Right hindlimb (tissue), 1 donor: ENCODE results near the gene KIF21B.

ENCODE experiments used
- DNase-seq: peaks from one replicate; pipeline ENCODE4 v3.0.0-alpha.2; 2018

The KIF21B gene

DNA sequence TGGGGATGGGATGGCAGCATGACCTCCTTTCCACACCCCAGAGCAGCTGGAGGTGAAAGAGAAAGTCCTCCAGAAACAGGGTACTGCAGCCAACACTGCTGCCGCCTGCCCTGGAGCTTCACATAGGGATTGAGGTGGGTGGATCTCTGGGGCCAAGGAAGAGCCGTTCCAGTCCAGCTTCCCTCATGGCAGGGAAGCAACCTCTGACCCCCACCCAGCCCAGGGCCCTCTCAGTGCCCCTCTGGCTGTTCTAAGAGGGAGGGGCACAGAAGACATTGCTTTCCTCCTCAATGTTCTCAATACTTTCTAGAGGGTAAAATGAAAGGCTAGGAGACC, 5.7 kb downstream of the KIF21B start:
- DNase-seq: no peak

DNA sequence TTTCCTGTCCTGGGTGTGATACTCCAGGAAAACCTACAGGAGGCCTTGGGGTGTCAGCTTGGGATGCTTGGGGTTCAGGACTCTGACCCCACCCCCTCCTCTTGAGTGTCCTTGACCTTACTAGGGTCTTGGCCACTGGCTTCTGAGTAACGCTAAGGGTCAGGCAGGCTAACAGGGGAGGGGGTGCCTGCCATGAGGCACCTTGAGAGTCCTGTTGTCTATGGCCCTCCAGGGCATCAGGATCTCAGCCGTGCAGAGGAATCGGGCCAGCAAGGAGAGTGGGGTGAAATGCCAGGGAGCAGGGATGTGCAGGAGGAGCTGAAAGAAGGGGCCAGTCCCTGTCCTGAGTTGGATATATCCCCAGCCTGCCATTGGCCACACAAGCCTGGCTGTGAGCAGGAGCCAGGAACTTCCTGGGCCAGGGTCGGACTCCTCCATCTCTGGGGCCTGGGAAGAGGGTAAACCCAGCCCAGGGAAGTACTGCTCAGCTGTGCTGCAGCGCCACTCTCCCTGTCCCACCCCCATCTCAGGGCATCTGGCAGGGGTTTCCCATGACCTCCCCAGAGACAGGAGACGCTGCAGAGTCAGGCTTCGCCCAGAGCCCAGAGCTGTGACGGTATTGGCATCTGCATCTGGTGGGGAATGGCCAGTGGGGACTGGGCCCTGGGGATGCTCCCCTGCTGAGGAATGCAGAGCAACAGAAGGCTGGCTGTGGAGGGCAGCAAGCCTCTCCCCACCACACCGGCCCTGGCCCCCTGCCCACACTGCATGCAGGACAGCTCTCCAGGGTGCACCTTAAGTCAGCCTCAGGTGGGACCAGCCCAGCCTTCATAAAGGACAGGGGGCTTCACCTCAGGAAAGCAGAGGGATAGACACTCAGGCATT, 6.3 kb downstream of the KIF21B start:
- no peak for DNase-seq

DNA sequence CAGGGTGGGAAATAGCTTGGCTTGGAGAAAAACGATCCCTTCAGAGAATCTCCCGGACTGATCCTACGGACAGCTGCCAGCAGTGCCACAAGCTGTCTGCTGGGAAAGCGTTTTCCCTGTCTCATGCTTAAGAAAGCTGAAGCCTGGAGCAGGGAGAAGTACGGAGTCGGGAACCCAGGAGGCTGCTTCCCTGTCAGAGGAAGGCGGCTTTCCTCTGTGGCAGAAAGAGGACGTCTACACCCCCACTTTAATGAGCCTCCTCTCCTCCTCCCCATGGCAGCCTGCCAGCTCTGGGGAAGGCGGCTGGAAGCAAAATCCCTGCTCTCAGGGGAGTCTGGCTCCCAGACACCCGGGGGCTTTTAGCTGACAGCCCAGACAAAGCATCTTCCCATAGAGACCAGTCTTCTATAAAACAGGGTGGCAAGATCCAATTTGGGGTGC, 7.3 kb downstream of the KIF21B start:
- peak; percentile 54 for DNase-seq

DNA sequence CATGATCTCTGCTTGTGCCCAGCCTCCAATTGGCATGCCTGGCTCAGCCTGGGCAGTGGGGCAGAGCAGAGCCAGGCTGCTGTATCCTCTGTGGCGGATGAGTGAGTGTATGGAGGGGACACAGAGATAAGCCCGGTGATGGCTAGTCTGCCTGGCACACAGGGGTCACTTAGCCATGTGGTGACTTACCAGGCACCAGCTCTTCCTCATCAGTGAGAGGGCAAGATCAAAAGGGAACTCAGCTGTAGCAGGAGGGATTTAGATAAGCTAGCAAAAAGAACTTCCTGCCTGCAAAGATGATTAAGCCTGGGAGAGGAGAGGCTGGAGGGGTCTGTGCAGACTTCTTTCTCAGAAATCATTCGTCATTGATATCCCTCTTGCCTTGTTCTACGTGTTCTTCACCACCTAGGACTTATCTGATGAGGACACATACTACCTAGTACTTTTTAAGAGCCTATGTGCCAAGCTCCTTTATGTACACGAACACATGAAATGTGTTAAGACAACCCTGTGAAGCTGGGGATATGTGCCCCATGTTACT, 7.9 kb downstream of the KIF21B start:
- DNase-seq: no peak

DNA sequence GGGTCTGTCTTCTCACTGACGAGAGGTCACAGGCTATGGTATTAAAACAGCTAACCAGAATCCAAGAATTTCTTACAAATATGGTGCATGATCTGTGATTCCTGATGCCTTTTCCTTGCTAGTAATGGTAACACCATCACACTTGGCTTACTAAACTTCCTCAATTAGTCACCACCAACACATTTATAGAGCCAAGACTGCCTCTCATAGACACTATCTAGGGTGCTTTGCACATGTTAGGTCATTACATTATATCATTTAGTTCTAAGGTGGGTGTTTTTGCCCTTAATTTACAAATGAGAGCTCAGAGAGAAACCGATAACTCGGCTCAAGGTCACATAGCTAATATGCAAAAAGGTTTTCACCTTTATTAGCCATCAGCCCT, 8.7 kb downstream of the KIF21B start:
- no peak for DNase-seq

DNA sequence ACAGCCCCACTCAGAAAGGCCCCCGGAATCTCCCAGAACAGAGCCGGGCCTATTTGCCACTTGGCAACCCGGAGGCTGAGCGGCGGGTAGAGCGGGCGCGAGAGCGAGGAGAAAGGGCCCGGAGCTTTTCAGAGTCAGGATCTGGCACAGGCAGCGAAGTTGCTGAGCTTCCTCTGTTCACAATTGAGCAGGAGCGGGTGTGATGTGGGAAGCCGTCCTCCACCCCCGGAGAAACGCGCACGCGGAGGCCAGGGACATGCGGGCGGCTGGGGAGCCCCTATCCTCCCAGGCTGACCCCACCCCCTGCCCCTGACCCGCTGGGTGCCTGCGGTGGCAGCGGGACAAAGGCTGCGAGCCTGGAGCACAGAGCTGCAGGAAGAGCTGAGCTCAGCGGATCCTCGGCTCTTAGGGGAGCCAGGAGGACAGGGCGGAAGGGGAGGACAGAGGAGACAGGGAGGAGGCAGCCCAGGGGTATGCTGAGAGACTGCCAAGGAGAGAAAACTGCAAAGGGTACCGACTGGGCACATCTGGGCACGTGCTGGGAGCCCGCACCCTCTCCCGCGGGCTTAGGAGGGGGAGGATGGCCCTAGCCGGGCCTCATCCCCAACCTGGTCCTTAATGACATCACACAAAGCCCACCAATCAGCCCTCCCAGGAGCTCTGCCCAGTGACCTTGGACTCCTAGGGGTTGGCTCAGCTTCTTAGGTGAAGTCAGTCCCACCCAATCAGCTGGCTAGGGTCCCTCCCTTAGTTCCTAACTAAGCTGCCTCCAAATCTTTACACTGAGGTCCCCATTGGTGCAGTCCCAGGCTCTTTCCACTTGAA, 9.3 kb downstream of the KIF21B start:
- no peak for DNase-seq

DNA sequence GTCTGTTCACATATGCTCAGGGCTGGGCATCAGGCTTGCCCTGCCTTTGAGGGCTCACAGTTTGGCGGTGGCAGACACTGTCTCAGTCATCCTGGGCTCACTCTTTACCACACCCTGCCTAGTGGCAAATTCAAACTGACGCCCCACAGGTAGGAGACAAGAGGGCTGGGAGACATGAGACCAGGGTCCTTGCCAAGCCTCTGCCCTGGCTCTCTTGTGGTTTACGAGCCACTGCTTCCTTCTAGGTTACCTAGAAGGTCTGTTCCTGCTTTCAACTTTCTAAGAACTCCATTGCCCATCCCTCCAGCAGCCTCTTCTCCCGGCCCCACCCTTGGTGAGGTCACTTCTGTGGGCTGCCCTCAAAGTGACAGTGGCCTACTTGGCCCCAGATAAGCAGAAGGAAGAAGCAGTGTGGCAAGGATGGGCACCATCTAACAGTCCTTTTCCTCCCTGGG, 10.5 kb downstream of the KIF21B start:
- DNase-seq: no peak

DNA sequence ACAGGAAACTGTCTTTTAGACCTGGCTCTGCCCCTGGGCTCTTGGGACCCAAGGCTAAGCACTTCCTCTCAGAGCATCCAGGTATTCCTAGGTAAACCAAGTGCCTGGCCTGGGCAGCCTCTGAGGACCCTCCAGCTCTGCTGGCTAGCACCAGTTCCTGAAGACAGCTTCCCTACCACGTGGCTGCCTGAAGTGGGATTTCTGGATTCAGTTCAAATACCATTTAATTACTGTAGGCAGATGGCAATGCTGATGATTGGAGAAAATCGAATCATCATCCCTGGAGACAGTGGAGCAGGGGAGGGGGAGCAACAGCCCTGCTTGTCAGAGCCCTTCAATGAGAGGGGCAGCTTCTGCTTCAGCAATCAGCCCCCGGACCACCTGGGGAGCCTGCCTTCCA, 11.9 kb downstream of the KIF21B start:
- DNase-seq: no peak

DNA sequence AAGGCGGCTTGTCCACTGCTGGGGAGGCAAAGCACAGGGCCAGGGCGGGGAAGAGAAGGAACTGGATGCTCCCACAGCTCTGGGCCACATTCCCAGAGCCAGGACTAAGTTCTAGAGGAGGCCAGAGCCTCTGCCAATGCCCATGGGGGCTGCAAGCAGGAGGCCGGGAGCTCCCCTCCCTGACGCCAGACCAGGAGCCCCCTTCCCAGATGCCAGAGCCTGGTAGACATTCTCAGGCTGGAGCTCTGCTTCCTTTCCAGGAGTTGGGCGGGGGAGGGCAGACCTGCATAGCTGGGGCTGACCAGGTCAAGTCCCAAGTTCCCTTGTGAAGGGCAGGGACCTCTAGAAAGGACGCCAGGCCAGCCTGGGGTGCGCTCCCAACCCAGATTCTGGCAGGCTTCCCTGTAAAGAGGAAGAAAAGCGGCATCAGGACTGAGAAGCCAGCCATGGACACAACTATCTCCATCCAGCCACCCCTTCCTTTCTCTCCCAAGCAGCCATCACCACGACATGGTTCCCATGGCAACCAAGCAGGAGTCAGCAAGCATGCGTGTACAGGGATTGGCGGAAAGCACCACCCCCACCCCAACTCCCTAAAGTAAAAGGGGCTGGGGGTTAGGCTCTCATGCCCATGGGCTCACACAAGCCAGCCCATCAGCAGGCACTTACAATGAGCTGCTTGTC, 13.4 kb downstream of the KIF21B start:
- DNase-seq: no peak

DNA sequence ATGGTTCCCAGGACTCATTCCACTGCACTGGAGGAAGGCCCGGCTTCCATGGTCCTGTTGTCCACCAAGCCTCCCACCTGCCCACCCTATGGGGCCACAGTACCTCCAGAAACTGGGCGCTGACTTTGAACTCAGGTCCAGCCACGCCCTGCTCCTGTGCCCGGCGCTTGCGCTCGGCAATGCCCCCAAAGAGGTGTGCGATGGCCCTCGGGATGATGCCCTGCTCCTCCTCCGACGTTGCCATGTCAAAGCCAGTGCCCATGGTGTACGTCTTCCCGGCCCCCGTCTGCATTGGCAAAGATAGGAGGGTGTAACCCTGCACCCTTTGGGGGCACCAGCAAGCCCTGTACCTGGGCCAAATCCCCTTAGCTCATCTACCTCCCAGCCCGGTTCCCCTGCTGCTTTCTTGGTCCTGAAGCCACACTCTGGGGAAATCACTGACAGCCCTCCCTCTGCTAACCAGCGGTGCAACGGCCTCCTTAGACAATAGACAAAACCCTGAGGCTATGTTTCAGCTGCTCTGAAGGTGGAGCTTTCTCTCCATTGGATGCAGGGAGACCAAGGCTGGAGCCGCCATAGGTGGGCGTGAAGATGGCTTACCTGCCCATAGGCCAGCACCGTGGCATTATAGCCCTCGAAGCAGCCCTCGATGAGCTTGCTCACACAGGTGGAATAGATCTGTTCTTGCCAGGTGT, 14.7 kb downstream of the KIF21B start:
- DNase-seq: no peak

DNA sequence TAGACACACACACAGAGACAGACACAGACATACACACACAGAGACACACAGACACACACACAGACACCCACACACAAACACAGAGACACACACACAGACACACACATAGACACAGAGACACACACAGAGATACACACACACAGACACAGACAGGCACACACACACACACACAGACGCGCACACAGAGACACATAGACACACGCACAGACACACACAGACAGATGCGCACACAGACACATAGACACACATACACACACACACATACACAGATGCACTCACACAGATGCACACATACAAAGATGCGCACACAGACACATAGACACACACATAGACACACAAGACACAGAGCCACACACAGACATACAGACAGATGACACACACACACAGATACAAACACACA, 16.0 kb downstream of the KIF21B start:
- DNase-seq: no peak

DNA sequence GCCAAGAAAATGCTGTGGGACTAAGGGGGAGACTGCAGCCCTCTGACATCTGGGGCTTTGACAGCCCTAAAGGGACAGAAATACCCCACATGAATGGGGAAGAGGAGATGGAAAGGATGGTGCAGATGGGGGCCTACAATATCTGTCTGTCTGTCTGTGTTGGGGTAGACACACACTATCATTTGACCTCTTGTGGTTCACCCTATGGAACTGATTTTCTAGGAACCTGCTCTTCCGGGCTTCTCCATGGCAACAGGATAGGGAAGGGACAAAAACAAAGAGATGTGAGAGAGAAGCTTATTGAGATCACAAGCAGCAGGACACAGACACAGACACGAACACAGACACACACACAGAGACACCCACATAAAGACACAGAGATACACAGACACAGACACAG, 17.1 kb downstream of the KIF21B start:
- DNase-seq: no peak

DNA sequence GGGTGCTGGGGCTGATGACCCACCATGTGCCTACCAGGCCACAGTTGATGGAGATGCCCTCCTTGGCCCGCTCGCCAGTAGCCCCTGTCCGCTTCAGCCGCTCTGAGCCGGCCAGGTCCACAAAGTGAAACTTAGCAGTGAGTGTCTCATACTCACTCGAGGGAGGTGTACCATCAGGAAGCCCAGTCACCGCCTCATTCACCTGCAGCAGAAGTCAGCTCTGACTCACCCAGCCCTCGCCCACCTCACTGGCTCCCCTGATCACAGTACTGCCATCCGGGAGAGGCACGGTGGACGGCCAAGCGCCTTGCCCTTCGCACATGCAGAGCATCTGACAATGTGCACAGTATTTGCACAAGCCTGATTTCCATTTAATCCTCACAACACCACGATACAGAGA, 18.8 kb downstream of the KIF21B start:
- no peak for DNase-seq

DNA sequence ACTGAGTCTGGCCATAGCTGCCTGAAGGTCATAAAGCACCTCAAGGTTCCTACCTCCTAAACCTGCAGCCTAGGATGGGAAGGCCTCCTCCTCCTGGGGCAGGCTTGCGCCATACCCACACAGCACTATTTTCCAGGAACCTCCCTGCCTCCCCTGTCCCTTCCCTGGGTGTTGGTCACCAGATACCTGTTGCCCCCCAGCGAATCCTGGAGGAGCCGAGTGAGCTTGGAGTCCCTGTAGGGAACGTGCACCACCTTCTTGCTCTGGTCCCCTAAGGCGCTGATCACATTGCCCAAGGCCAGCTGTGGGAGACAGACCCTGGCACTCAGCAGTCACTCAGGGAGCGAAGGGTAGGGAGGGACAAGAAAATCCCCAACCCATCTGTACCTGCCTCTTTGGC, 19.4 kb downstream of the KIF21B start:
- no peak for DNase-seq

DNA sequence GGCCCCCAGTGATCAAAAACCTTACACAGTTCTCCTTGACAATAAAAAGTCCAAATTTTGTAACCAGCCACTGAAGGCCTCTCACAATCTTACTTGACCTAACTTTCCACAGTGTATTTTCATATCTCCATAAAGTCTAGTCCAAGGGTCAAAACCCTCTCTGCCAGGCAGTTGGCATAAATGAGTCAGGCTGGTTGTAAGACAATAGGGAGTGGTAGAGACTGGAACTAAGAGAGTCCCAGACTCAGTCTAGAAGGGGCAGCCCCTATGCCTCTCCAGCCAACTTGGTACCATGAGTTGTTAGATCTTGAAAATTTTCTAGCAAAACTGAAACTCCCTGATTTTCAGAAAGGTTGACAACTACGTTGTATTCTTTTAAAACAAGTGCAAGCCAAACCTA, 21.0 kb downstream of the KIF21B start:
- no peak for DNase-seq

DNA sequence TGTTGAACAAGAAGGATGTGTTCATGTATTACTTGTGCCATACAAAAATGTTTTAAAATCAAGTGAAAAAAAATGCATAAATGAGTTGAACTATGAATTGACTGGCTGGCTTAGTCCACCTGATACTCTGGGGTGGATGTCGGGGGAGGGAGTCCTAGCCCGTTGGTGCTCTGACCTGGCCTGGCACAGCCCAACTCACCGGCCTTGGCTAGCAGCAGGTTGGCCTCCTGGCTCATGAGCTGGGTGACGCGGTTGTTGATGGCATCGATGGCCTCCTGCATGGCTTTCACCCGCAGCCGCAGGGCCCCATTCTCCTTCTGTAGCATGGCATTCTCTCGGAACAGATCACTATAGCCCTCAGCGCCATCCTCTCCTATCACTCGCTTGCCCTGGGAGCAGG, 21.6 kb downstream of the KIF21B start:
- no peak for DNase-seq

DNA sequence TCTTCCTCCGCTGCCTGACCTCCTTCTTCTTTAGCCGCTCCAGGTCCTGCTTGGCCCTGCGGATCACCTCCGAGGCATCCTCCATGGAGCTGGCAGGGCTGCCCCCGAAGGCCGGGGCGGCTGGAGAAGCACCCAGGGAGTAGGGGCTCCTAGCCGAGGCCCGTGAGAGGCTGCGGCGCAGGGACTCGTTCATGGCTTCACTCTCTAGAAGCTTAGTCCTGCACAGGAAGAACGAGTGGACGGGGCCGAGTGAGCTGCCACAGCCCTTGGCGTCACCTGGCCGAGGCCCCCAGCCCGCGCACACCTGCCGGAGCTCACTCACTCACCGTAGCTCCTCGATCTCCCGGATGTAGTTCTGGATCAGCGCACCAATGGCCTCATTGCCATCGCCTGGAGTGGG, 23.1 kb downstream of the KIF21B start:
- DNase-seq: no peak

DNA sequence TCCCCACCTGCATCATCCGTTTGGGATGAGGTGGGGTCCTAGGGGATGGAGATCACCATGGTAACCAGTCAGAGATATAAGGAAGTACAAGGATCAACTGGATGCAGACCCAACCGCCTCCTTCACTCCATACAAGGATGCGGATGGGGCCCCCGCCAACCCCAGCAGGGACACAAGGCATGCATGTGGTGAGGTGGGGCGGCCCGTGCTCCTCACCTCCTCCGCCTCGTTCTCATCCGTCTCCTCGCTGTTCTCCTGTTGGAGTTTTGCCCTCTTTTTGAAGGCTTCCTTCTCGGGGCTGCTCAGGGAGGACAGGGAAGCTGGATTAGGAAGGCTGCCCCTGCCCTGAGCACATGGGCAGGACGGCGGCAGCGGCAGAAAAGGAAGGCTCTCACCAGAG, 23.8 kb downstream of the KIF21B start:
- DNase-seq: no peak

DNA sequence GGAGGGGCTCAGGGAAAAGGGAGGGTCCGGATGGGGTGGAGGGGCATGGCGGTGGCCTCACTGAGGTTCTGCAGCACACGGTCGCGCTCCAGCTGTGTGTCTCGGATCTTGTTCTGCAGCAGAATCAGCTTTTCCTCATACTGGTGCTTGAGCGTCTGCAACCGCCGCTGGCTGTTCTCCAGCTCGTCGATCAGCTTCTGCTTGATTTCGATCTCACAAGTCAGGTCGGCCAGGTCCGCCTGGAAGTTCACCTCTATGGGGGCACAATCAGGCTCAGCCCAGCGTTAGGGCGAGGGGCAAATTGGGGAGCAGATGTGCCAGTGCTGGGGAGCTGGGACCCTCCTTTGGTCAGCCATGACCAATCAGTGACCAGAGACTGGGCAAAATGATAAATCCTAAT, 25.2 kb downstream of the KIF21B start:
- no peak for DNase-seq

DNA sequence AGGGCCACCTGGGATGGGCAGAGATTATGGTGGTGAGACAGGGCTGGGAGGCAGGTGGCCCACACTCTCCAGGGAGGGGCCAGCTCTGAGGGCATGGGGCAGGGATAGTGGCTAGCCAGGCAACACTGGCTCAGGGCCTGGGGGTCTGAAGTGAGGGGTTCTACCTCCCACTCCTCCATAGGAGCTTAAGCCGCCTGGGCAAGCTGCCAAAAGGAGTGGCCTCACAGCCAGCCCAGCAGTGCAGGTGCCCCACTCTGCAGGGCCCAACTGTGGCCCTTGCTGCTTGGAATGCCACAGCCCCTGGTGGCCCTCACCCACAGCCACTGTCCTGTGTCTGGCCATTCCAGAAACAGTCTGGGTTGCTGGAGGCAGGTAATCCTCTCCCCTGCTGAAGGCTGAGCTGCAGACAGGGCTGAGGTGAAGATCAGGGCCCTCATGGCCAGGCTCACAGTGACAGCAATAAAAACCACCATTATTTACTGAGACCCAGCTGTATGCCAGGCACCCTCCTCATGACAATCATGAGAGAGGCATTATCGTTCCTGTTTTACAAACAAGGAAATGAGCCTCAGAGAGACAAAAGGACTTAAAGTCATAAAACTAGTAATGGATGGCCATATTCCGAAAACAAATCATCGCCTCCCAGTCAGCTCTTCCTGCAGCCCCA, 31.0 kb downstream of the KIF21B start:
- DNase-seq: no peak

DNA sequence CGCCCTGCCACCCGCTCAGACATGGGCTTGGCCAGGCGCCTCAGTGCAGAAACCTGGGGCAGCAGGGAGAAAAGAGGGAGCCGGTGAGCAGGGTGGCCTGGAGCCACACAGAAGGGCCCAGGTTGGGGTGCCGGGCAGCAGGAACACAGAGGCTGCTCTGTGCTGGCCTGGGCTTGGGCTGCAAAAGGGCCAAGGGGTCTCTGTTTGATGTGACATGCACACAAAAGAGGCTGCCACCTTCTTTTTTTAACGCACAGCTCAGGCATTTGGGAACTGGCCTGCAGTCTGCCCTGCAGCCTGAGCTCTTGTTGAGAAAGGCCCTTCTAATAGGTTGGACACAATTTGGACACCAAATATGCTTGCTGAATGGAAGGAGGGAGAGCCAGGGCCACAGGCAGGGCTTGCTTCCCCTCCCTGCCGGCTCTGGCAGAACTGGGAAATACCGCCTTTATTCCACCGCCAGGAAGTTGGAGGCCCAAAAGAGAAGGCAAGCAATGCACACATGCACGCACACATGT, 32.4 kb downstream of the KIF21B start:
- peak; percentile 78 for DNase-seq

DNA sequence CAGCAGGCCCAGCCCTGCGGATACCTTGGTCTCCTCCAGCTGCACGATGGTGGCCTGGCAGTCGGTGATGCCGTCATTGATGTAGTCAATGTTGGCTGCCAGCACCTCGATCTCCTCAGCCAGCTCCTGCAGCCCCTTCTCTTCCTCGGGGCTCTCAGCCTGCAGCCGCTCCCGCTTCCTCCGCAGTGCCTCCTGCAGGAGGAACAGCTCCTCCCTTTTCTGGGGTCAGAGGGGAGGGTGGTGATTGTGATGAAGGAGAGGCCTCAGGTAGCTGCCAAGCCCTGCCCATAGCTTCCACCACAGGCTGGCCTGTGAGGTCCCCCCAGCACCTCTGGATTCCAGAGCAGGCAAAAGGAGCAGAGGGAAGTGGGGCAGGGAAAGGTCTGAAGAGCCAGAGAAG, 33.4 kb downstream of the KIF21B start:
- DNase-seq: no peak
